Brain microvascular endothelial cell (primary cell): ENCODE data around the gene SHPK.

Experiments used
- DNase-seq: peaks from one replicate; pipeline ENCODE4 v3.0.0-alpha.2; 2020
- H3K27ac ChIP-seq: fragments of 250-450 bp; sonication (Bioruptor Pico); 2 replicates; pipeline ENCODE4 v1.5.1; 2020; ENCODE audit warnings: mild to moderate bottlenecking, moderate library complexity
- H3K27me3 ChIP-seq: fragments of 250-450 bp; sonication (Bioruptor Pico); replicated peaks from 2 replicates; pipeline ENCODE4 v1.5.1; 2020; ENCODE audit warnings: mild to moderate bottlenecking
- H3K36me3 ChIP-seq: fragments of 250-450 bp; sonication (Bioruptor Pico); replicated peaks from 2 replicates; pipeline ENCODE4 v1.5.1; 2020; ENCODE audit warnings: mild to moderate bottlenecking
- H3K4me3 ChIP-seq: 2 replicates; pipeline ENCODE4 v1.5.1; 2011; ENCODE audit warnings: low read depth, mild to moderate bottlenecking, control low read depth, low read length, moderate library complexity
- in situ Hi-C: cut with HindIII; loops from 2 replicates; pipeline ENCODE4 v1.10.0; 2017; ENCODE audit warnings: low sequenced_read_pairs, low pct_ligation_motif_present
- TF ChIP-seq, protein P1 (sequence below): IDR thresholded peaks from 2 replicates; pipeline ENCODE4 v1.5.1; 2011; ENCODE audit warnings: low read depth, mild to moderate bottlenecking, moderate library complexity, low read length, control low read depth, inconsistent platforms; ENCODE audit errors: missing control alignments

Gene SHPK

DNA sequence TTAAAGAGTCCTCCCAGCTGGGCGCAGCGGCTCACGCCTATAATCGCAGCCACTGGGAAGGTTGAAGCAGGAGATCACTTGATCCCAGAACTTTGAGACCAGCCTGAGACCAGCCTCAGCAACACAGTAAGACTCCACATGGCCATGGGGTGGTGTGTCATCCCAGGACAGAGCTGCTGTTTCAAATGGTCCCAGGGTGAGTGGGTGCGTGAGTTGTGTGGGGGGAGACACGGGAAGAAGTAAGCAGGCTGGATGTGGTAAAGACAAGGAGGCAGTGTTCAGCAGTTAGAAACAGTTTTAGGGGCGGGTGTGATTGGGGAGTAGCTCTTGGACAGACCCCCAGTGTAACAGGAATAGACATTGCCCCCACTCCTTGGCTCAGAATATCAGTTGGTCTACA lies 3.8 kb downstream of the SHPK start:
- in situ Hi-C loops = no loop called here
- no peaks in the 10 kb centered on the region for H3K27me3 ChIP-seq
- TF ChIP-seq, protein P1, sequence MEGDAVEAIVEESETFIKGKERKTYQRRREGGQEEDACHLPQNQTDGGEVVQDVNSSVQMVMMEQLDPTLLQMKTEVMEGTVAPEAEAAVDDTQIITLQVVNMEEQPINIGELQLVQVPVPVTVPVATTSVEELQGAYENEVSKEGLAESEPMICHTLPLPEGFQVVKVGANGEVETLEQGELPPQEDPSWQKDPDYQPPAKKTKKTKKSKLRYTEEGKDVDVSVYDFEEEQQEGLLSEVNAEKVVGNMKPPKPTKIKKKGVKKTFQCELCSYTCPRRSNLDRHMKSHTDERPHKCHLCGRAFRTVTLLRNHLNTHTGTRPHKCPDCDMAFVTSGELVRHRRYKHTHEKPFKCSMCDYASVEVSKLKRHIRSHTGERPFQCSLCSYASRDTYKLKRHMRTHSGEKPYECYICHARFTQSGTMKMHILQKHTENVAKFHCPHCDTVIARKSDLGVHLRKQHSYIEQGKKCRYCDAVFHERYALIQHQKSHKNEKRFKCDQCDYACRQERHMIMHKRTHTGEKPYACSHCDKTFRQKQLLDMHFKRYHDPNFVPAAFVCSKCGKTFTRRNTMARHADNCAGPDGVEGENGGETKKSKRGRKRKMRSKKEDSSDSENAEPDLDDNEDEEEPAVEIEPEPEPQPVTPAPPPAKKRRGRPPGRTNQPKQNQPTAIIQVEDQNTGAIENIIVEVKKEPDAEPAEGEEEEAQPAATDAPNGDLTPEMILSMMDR = no peak
- DNase-seq = no peak
- peaks cover 17% of the 10 kb centered on the region for H3K36me3 ChIP-seq
- H3K4me3 ChIP-seq = no peak overlapping the region
- H3K27ac ChIP-seq = no peak overlapping the region

DNA sequence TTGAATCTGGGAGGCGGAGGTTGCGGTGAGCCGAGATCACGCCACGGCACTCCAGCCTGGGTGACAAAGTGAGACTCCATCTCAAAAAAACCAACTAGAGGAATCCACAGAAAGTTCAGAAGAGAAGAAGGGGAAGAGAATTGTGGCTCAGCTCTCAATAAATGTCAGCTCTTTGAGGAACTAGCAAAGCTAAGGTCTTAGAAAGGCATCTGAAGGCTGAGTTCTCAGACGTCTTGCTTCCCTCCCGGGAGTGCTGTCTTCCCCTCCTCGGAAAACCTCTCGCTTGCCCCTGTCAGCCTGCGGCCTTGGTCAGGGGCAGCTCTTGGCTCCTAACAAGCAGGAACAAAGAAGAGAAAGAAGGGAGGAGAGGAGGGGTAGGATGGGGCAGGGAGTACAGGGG lies 5.3 kb downstream of the SHPK start:
- no peaks in the 10 kb centered on the region for H3K27me3 ChIP-seq
- TF ChIP-seq, protein P1 = no peak
- H3K4me3 ChIP-seq = no peak overlapping the region
- in situ Hi-C loops = no loop called here
- DNase-seq = no peak
- peaks cover 20% of the 10 kb centered on the region for H3K36me3 ChIP-seq
- no peak overlapping the region for H3K27ac ChIP-seq

DNA sequence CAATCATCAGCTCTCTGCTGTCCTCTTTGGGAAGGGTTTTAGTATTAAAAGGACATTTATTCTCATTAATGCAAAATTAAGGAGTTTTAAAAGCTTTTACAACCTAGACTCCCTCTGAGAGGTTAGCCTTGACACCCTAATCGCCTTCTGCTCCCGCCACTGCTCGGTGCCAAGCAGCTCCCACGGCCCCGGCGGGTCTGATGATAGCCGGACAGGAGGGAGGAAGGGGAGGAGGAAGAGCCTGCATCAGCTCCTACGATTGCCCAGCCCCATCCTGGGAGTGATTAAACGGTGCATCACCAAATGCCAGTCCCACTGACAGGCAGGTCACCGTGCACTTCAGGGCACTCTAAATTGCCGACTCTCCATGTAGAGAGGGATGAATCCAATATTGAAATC lies 8.3 kb downstream of the SHPK start:
- Histone ChIP-seq H3K4me3 (no peak overlapping the region), H3K36me3 (peaks cover 32% of the 10 kb centered on the region), H3K27ac (no peak overlapping the region), H3K27me3 (no peaks in the 10 kb centered on the region)
- DNase-seq = no peak
- TF ChIP-seq, protein P1 = no peak
- in situ Hi-C loops = no loop called here

DNA sequence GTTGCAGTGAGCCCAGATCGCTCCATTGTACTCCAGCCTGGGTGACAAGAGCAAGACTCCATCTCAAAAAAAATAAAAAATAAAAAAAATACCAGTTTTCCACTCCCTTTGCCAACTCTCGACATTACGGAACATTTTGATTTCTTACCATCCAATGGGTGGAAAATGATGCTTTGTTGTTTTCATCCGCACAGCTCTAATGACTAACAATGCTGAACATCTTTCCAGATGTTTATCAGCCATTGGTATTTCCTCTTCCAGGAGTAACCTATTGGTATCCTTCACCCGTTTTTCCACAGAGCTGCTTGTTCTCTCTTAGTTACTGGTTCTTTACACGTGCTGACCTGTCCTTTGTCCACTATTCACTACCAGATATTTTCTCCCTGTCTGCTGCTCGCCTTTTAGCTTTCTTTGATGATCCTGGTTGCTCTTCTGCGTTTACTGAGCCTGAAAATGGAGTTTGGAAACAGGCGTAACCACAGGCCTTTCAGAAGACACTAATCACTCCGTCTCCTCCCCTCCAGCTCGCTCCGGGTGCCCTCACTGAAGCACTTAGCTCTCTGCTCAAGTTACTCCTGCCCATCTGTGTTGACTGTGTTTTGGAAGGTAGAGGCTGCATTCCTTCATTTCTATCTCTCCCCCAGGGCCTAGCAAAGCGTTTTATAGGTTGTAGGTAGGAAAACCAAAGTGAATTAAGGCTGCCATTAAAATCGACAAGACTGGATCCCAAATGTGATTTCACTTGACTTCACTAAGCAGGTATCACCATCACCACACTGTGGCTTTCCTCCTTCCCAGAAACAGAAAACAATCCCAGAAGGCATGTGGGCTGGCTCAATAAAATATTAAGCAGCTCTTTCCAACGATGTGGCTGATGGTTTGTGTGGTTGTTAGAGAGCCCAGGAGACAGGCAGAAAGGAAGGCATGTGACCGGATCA lies 8.9 kb downstream of the SHPK start:
- TF ChIP-seq, protein P1 = no peak
- DNase-seq = no peak
- in situ Hi-C loops = no loop called here
- Histone ChIP-seq H3K27ac (no peak overlapping the region), H3K4me3 (no peak overlapping the region), H3K36me3 (peaks cover 35% of the 10 kb centered on the region), H3K27me3 (no peaks in the 10 kb centered on the region)

DNA sequence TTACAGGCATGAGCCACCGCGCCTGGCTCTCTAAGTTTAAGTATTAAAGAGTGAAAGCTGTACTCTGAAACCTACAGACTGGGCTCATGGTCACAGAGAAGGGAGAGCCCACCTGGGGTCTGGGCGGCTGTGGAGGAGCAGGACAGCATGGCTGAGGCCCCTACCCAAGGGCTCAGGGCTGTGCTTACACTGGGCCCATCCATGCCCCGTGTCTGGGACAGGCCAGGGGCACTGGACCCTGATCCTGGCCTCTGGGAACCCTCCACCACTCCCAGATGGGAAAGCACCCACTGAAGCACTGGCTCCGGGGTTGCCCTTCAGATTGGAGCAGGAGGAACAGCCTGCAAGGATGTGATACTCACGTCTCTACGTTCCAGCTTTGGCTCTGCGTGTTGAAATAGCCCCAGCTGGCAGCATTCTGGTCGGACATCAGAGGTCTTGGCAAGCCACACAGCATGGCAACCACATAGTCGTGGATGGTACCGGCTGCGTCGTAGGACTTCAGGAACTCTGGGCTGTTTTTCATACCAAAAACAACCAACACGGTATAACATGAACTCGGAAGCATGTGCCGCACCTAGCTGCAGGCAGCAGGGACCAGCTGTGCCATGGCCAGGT lies 13.0 kb downstream of the SHPK start:
- no peak overlapping the region for H3K27ac ChIP-seq
- in situ Hi-C loops = no loop called here
- H3K36me3 ChIP-seq = peaks cover 29% of the 10 kb centered on the region

More for the DNA sequence above, 13.0 kb downstream of the SHPK start:
- Histone ChIP-seq H3K4me3 (no peak overlapping the region), H3K27me3 (no peaks in the 10 kb centered on the region)
- TF ChIP-seq, protein P1 = no peak
- DNase-seq = no peak
